Islet precursor cell (in vitro differentiated cells): Measurements from ENCODE around the gene NFIC.
A peak's percentile ranks its signal among the peaks of the same experiment; 100 is the strongest.

Source experiments
- DNase-seq: peaks from one replicate; pipeline ENCODE4 v3.0.0-alpha.2; 2018

NFIC gene

GRCh38 chr19:3359919-3360420 is 6.4 kb upstream of the NFIC start:
- no peak for DNase-seq

- no peak for DNase-seq
Measured at GRCh38 chr19:3360421-3361383, 5.7 kb upstream of the NFIC start.

- no peak for DNase-seq
Measured at GRCh38 chr19:3361384-3362216, 4.8 kb upstream of the NFIC start.

- no peak for DNase-seq
Measured at GRCh38 chr19:3362217-3362906, 4.0 kb upstream of the NFIC start.

DNA sequence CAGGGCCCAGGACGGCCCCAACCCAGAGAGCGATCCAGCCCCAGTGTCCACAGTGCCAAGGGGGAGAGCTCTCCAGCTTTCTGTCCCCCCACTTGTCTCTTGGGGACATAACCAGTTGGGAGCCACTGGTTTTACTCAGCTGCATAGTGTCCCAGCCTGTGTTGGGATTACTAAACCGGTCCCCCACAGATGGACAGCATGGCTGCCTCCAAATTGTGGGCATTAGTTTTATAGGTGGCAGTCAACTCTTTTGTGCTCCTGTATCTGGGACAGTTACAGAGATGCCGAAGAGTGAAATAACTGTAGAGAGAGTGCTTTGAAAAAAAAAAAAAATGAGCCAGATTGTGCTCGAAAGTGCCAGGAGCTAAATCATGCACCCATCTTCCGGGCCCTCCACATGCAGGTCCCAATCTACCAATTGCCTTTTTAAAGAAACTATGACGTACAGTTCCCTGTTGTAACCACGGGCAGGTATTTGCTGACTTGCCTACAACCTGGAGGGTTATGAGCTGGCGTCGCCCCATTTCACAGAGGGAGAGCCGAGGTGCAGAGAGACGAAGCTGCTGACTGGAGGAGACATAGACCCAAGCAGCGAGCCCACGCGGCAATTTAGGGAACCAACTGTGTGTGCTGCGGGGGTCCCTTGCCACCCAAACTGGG is 2.4 kb upstream of the NFIC start:
- no peak for DNase-seq

DNA sequence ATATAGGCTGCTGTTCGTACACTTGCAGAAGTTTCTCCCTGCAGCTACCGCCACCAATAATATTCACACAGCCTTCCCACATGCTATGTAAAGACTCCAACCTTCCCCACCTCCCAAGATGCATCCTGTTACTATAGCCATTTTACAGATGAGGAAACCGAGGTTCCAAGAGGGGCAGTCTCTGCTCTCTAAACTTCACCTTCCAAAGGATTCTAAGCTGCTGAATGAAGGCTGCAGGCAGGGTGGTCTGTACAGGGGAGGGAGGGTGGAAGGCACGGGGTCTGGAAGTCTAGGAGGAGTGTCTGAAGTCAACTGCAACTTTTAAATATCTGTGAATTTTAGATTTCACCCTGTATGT is 1.9 kb upstream of the NFIC start:
- DNase-seq, result no peak

DNA sequence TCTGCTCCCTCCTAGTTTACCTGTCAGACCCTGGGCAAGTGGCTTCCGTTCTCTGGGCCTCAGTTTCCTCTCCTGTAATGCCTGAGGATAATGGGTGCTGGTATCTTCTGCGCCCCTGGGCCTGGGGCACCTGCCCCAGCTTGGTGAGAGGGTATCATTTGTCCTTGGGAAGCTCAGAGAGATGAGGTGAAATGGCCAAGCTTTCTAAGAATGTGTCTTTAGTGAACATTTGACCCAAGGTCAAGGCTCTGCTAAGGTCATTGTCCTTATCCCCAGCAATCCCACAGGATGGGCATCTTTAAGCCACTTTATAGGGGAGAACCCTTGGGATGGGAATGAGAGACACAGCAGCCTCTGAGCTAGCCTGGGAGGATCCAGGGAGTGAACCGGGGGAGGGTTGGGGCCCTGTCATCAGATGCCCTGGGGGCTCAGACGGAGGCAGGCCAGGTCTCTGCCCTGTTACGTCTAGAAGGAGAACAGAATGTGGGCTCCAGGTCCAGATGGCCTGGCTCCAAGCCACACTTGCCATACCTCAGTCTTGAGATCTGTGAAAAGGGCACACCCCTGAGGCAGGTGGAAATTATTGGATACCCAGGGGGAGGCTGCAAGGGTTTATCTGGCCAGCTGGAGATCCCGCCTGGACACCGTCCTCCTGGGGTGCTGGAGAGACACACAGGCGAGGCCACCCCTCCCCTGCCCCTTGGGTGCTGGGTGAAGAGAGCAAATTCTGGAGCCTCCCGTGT is 1.1 kb upstream of the NFIC start:
- peak; percentile 70 for DNase-seq

GRCh38 chr19:3366753-3367627 is 607 bp downstream of the NFIC start:
- no peak for DNase-seq

- no peak for DNase-seq
Measured at GRCh38 chr19:3367628-3368440, 1.5 kb downstream of the NFIC start.

DNA sequence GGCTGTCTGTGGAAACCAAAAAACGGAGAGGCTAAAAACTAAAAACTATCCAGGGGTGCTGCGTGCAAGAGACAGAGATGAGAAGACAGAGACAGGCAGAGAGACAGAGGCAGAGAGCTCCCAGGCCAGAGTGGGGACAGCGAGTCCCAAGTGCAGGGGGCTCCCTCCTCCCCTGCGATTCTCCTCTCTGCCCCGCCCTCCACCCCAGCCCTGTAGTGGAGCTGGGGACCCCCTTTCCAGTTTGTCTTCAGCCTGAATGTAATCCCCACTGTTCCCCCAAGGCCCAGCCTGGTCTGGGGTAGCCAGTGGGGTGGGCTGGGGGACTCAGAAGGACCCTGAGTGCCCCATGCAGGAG is 2.0 kb downstream of the NFIC start:
- no peak for DNase-seq

DNA sequence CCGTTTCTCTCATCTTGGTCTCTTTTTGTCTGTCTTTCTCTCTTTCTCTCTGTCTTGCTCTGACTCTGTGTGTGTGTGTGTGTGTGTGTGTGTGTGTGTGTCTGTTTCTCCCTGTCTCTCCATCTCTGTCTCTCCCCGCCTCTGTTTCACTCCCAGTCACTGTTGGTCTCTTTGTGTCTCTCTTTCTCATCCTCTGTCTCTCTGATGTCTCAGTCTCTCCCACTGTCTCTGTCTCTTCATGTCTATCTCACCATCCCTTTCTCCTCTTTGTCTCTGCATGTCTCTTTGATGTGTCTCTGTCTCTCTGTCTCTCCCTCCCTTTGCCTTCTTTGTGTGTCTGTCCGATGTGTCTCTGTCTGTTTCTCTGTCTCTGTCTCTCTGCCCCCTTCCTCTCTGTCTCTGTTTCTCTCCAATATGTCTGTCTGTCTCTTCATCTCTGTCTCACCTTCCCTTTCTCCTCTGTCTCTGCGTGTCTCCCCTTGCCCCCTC is 2.5 kb downstream of the NFIC start:
- DNase-seq, result no peak

DNA sequence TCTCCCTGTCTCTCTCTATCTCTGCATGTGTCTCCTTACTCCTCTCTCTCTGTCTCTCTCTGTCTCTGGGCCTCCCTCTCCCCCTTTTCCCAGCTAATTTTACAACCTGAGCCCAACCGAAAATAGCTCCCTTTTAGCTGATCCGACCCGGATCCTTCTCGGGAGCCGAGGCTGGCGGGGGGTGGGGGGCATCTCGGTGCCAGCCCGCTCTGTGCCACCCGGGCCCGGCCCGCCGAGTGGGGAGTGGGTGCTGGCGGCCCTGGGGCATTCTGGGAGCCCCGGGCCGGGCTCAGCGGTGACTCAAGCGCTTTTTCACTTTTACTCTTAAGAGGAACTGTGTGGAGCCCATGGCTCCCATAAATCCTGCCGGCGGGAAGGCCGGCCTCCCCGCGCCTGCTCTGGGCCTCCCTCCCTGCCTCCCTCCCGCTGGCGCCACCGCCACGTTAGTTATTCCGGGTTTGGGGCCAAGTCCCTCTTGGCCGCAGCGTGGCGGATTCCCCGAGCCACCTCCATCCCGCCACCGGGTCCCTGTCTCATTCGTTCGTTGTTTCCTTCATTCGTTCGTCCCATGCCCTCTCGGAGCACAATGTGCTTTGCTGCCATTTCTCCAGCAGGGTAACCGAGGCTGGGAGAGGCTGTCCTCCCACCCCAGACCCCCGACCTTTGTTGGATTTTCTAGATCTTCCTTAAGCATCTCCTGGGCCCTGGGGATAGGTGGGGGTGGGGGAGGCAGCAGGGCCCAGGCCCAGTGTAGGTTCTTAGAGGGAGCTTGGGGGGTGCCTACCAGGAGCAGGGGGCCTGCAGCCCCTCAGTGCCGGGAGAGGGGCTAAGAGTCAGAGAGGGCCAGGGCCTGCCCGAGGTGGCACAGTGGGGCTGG is 3.2 kb downstream of the NFIC start:
- no peak for DNase-seq

GRCh38 chr19:3370214-3370720 is 3.9 kb downstream of the NFIC start:
- no peak for DNase-seq

- DNase-seq, result no peak
Measured at GRCh38 chr19:3370728-3371591, 4.6 kb downstream of the NFIC start.

DNA sequence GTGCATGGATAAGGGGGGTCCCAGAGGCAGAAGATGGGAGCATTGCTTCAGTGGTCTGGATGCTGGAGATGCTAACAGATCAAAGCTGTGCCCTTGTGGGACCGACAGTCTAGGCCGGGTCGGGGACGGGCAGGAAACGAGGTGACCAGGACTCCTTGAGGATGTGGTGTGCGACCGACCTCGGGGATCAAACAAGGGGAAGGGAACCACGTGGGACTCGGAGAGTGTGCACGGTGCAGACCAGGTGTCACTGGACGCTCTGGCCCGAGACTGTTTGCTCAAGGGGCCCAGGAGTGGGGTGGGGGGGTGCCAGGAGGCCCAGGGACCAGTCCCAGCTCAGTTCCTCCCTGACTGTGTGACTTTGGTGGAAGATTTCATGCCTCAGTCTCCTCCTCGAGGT is 6.0 kb downstream of the NFIC start:
- no peak for DNase-seq

GRCh38 chr19:3373971-3374368 is 7.6 kb downstream of the NFIC start:
- DNase-seq, result no peak

GRCh38 chr19:3374369-3375112 is 8.2 kb downstream of the NFIC start:
- DNase-seq, result no peak
